CD4-positive, alpha-beta T cell treated with Interleukin-15 for 4 hours (primary cell): ENCODE data around the gene MZB1.
"Not testable (repeated sequence)": the region's sequence is repeated elsewhere in the genome, so short reads cannot be mapped to it uniquely, and the experiment has no call there.

ENCODE experiments used
- DNase-seq: peaks from one replicate; pipeline ENCODE4 v3.0.0-alpha.2; 2020; ENCODE audit warnings: low spot score

Gene MZB1

DNA sequence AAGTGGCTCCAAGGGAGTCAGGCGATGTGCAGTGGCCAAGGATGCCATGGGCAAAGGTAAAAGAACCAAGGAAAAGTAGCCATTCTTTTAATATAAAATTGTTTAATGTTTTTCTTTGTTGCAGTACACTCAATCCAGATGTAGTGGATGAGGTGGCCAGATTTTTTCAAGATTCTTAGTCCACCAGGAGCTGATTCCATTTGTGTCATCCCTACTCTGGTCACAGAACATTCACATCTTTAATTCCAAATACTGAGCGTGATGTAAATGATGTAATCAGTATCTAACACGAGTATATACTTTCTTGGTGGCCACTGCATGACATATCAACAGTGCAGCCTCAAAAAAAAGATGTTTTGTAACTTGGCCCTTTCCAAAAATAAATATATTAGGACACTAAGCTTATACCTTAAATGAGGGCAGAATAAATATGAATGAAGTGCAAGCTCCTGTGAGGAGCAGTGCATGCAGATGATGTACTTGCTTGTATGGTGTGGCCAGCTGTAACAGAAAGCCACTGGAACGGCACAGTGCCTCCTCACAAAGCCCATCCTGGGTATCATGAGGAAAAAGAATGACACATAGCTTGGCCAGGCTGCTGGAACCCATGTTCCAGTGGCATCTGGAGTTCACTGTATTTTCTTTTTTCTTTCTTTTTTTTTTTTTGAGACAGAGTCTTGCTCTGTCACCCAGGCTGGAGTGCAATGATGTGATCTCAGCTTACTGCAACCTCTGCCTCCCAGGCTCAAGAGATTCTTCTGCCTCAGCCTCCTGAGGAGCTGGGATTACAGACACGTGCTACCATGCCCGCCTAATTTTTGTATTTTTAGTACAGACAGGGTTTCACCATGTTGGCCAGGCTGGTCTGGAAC, 20.6 kb upstream of the MZB1 start:
- DNase-seq: no peak

DNA sequence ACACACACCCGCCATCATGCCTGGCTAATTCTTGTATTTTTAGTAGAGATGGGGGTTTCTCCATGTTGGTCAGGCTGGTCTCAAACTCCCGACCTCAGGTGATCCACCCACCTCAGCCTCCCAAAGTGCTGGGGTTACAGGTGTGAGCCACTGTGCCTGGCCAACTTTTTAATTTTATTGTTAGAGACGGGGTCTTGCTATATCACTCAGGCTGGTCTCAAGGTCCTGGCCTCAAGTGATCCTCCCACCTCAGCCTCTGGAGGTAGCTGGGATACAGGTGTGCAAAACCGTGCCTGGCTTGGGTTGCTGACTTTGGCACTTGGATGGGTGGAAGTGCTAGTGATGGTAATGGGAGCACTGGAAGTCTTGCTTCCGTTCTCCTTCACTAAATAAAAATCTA, 19.4 kb upstream of the MZB1 start:
- DNase-seq: not testable (repeated sequence)

DNA sequence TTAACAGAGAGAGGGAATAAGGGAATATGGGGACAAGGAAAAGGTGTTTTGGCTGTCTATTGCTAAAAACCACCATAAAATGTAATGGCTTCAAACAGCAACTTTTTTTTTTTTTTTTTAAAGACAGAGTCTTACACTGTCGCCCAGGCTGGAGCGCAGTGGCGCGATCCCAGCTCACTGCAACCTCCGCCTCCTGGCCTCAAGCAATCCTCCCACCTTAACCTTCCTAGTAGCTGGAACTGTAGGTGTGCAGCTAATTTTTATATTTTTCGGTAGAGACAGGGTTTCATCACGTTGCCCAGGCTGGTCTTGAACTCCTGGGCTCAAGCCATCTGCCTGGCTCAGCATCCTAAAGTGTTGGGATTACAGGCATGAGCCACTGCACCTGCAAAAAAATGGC, 18.5 kb upstream of the MZB1 start:
- DNase-seq: no peak

DNA sequence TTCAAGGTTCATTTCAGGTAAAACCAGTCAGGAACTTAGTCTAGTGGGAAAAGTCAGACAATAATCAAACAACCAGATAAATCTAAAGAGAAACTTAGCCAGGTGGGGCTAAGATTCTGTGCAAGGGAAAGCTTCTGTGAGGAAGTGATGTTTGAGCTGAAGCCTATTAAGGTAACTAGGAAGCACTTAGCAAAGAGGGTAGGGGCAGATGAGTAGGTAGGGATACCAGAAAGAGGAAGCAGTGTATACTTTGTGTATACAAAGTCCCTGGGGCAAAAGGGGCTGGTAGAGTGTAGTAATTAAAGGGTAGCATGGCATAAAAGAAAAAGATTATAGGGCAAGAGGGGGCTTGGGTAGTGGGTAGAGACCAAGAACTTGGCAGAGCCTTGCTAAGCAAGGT, 17.8 kb upstream of the MZB1 start:
- no peak for DNase-seq

DNA sequence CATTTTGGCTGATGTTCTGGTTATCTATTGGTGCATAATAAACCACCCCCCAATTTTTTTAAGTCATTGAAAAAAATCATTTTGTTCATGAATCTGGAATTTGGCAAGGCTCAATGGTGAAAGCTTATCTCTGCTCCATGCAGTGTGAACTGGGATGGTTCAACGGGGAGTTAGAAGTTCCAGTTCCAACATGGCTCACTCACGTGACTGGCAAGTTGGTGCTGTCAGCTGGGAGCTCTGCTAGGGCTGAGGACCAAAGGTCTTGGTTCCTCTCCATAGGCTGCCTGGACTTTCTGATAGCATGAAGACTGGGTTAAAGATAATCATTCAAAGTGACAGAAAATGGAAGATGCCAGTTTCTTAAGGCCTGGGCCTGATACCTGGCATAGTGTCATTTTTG, 17.2 kb upstream of the MZB1 start:
- DNase-seq: no peak

DNA sequence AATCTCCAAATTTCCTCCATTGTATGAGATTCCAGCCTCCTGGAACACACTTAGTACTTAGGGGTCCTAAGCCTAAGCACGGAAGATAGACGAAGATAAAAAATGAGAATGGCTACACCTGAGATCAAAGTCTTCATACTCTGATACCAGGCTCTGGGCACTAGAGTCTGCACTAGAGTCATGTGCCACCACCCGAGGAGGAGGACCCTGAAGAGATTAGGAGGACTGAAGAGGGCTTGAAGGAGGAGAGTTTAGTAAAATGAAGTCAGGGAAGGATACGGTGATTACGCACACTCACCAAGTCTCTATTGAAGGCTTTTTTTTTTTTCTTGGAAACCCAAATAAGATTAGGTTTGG, 14.7 kb upstream of the MZB1 start:
- no peak for DNase-seq

DNA sequence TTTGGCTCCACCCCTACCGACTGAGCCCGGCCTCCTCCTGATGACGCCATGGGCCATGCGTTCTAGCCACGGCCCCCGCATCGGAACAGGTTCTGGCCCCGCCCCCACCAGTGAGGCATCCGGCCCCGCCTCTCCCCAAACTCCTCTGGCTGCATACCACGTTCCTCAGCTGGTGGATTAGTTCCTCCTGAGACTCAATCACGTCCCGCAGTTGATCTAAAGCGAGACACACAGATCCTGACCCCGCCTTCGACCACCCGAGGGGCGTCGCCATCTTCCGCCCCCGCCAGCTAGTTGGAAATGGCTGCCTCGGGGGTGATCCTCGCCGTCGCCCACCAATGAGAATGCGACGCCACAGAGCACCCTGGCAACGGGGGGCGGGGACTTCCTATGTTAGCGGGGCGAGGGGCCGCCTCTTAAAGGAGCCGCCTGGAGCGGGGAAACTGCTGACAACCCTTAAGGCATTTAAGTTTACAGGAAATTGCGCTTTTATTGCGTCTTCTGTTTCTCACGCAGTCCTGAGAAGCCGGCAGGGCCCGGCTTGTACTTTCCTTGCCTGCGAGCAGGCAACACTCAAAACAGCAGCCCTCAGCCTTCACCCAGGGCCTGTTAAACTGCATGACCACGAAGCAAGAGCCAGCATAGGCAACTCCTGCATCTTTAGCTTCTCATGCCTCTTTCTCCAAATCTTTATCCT, 14.2 kb upstream of the MZB1 start, which contains the start of gene SPATA24:
TSS of gene SPATA24 (minus strand) at position 303 of the 697 bp plus-strand sequence. CDS start at position 274, 29 bp downstream.
- peak; percentile 96 for DNase-seq

DNA sequence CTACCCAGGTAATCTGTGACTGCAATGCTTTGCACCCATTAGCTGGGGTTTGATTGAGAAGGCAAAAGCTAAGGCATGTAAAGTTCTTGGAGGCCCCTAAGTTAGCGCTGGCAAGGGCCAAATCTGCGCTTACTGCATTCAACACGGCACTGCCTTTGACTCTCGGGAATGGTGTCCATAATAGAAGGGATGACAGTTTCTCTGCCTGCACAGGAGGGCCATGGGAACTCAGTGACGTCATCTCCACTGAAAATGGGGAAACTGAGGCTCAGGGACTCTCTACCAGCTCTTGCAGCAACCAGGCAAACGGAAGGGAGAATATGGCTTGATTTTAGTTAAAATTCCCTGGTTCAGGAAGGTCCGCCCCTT, 13.7 kb upstream of the MZB1 start:
- no peak for DNase-seq

DNA sequence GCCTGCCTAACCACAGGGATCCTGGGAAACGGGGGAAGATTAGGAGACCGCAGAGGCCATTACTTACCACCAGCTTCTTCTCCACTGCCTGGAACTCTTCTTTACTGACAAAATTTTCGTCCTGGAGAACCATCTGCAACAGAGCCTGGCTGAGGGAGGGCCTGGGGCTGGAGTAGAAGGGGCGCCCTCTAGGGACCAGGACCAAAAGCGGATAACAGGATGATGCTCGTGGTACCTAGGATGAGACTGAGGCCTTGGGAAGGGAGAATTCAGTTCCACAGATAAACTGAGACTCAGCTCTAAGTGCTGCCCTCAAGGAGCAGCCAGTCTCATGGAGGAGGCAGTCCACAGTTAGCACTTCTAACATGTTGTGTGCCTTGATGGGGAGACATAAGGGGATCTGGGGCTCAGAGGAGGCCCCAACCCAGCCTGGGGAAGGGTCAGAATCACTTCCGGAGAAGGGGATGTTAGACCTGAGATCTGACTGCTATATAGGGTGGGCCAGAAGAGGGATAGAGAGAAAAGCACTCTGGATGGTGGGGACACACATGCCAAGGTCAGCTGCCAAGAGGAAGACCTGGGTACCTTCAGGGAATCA, 12.9 kb upstream of the MZB1 start:
- no peak for DNase-seq

DNA sequence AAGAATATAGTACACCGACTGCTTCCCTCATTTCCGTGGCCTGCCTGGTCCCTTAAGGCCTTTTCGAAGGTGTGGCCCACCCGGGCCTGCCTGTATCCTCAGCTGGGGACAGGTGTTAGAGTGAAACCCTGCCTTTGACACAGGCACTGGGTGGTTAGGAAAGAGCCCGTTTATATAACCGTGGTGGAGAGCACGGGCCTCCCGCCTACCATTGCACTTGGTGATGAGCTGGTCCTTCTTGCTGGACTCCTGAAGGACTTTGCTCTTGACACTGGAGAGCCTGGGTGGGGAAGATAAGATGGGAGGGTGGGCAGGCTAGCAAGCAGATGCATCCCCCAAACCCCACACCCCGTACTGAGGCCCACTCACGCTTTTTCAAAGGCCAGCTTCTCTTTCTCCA, 11.8 kb upstream of the MZB1 start:
- no peak for DNase-seq

DNA sequence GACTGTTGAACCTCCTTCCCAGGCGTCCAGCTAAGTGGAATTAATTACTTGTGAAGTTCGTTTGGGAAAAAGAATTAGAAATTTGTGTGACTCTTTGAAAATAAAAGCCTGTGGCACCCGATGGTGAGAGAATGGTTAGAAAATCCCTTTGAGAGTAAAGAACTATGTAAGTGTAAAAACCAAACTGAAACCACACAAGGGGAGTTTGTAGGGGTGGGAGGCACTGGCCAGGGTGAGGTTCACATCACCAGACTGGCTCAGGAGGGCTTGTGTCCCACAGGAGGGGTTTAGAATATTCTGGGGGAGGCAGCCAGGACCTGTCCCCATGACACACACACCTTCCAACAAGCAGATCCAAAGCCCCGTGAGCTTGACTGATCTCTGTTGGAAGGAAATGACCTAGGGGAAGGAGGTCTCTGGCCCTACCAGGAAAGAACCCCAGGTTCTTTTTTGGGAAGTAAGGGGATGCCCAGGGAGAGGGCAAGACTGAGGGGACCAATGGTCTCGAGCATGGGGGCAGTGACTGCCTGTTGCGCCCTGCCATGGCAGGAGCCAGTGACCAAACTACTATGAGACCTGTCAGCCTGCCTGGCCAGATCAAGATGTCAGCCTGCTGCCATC, 9.9 kb upstream of the MZB1 start:
- no peak for DNase-seq

DNA sequence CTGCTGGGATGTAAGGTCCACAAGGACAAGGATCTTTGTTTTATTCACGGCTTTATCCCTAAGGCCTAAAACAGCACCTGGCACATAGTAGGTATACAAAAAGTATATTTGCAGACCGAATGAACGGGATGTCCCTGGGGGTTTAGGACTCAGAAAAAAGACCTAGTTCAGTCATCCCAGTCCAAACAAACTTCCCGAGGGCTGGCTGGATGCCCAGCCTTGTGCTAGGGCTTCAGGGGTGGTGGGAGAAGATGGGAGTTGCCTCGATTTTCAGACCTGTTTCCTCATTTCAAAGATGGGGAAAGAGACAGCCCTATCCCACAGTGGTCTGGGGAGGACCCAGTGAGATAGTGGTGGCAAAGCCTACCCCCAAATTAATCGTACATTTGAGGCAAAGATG, 8.2 kb upstream of the MZB1 start:
- DNase-seq: no peak

DNA sequence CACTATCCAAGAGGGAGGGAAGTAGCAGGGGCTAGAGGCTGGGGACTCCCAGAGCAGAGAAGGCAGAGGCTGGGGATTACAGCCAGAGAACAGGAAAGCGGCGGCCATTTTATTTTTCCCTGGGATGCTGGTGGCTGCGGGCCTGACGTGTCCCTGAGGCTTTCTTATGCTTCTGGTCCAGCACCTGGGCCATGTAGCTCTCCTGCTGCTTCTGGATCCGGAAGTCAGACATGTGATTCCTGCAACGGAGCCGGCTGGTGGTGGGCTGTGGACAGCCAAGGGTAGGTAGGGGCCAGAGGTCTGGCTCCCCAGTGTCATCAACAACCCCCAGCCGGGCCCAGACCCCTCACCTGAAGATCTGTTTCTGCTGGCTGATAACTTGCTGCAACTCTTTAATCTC, 7.0 kb upstream of the MZB1 start:
- no peak for DNase-seq

DNA sequence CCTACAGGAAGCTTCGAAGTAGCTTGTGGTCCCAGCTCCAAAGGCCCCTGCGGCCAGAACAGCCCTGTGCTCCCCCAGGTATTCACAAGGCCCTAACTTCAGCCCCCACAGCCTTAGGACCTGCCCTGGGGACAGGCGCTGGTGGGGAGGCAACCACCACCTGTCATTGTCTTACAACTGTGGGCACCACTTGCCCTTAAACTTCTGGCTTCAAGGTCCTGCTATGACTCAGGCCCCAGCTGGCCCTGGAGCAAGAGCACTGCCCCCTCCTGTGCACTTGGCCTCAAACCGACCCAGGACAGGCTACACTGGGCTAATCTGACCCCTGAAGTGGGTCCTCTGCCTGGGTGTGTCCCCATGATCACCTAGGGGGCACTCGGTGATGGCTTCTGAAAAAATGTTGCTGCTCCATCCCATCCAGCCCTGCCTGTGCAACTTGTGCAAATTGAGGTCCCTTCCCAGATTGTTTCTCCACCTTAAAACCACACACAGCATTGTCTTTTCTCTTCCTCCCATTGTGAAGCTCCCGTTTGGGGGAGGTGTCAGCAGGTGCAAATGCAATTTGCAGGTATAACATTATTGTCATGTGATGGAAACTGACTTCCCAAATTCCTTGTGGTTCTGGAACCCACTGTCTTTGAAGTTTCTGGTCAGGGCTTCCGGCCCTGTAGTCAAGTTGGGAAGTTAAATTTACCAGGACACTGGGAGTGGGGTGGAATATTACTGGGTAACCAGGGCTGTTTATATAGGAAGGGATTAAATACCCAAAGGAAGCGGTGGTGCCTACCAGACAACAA, 6.3 kb upstream of the MZB1 start:
- DNase-seq: no peak

DNA sequence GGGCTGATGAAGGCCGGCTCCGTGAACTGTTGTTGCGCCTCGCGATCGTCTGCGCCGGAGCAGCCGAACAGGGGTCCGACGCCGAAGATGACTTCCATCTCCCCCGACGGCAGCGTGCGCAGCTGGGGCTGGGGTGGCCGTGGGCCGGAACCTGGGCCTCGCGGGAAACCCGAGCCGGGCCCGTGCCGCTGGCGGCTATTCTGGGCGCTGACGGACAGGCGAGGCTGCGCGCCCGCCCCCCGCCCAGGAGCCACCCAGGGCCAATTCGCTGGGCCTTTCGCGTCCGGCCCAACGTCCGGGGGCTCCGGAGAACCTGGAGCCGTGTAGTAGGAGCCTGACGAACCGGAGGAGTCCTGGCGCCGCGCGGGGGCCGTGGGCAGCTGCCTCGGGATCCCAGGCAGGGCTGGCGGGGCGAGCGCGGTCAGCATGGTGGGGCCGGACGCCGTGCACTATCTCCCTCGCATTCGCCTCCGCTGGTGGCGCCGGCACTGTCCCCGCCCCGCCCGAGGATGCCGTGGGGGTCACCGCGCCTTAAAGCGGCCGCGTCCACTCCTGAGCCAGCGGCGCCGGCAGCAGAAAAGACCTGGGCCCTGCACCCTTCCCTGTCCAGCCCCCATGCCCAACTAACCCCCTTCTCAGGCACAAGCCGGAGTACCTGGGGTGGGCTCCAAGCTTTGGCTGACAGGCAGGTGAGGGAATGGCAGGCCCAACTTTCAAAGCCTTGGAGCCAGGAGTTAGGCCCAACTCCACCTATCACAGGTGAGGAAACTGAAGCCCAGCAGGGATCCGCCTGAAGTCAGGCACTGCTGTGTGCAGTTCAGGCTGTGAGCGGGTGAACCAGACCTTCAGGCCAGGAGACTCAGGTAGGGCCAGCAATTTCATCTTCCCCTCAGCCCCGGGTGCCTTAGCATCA, 5.2 kb upstream of the MZB1 start, which contains the start of gene PROB1:
TSS of gene PROB1 (minus strand) at position 451 of the 913 bp plus-strand sequence. CDS start at position 428, 23 bp downstream.
- no peak for DNase-seq

DNA sequence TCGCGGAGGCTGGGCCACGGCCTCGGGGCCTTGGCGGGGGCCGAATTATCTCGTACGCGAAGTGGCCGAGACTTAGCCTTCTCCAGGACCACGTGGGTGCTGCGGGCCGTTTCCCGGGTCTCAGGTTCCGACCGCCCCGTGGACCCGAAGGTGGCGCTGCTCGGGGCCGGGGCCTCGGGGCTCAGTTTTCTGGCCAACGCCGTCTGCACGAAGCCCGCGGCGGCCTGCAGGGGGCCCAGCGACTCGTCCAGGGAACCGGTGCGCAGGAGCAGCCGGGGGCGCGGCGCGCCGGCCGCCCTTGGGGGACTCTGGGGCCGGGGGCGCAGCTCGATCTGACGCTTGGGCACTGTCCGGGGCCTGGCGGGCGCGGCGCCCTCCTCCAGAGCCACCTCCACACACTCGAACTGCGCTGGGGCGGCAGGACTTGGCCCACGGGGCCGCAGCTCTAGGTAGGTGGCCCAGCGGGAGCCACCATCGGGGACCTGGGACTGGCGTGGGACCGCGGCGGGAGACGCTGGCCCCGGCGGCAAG, 4.5 kb upstream of the MZB1 start:
- peak; percentile 56 for DNase-seq

DNA sequence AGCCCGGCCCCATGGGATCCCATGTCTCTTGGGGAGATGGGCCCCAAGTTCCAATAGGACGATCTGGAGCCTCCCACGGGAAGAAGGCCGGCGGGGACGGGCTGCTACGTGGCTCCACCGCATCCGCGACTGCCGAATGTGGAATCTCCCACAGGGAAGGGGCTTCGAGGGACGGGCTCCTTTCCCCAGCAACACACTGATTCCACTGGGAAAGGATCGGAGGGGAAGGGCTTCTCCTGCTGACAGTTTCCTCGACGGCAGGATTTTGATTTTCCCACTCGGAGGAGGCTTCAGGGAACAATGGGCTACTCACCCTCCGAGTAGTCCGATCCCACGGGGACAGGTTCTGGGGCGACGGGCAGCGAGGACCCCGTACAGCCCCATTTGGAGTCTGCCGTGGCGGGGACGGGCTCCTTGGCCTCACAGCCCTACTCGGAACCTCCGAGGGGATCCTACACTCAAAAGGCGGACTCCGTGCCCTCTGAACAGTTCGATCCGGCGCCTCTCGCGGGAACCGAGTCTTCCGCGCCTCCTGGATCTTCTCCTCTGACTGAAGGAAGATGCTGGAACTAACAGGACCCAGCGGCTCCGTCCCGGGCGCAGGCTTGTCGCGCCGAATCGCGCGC, 3.9 kb upstream of the MZB1 start:
- no peak for DNase-seq

DNA sequence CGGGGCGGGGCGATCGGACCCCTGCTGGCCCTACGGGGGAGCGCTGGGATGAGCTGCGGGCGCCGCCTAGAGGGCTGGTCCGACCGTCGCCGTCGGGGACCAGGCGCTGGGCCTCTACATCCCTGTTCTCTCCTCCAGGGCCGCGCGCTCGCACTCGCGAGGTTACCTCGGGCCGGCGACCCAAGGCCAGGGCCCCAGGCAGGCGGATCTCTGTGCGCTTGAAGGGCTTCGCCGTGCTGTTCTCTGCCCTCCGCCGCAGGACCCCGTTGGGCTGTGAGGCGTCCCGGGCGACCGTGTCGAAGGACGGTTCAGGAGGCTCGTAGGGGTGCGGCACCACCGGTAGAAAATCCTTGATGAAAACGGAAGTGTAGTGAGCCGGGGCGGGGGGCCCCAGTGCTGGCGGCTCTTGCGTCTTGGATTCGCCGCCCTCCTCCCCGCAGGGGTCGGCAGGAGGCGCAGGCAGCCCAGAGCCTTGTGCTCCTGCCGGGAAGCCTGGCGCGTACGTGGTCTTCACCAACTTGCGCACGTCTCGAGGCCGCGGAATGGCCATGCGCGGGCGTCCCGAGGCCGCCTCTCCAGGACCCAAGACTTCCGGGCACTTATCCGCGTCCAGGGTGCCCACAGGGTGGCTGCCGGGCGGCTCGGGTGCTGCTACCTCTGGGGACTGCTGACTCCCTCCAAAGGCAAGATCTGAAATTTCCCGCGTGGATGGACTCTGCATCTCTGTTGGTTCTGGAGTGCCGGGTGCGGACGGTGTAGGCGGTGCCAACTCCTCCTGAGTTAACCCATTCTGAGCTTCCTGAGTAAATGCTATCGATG, 3.2 kb upstream of the MZB1 start:
- peak; percentile 76 for DNase-seq

DNA sequence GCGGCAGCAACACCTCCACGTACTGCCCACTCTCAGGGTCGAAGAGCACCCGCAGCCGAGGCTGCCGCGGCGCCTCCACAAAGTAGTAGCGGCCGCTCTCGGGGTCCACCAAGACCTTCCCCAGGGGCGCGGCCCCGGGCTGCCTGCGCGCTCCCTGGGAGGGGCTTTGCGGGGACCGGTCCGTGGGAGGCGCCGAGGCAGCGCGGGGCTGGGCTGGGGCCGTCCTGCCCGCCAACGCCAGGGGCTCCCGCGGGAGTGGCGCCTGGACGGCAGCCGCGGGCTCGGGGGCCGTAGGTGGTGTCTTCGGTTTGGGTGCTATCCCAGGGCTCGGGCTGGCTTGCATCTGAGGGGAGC, 2.6 kb upstream of the MZB1 start:
- no peak for DNase-seq
